Neural cell (in vitro differentiated cells): Measurements from ENCODE around the gene CRACDL. TPM values are rescaled to one million over a fixed set of nuclear protein-coding genes. Genes with fewer than 3 reads are reported as not detected.

ENCODE experiments used
- H2AFZ ChIP-seq: fragments of 200-600, 300-800 bp; sonication (generic), shearing (Covaris generic); 2 replicates; pipeline ENCODE4 v1.6.0; 2014; ENCODE audit warnings: low read depth, mild to moderate bottlenecking, antibody characterized with exemption, low read length, moderate library complexity
- H3F3A ChIP-seq: fragments of 200-600 bp; shearing (Covaris generic); 2 replicates; pipeline ENCODE4 v1.6.1; 2016; ENCODE audit warnings: mild to moderate bottlenecking, moderate library complexity, mixed read lengths, antibody characterized with exemption, low read length; ENCODE audit not compliant: insufficient read depth, poor library complexity, severe bottlenecking
- H3K27ac ChIP-seq: fragments of 200-600, 300-800 bp; sonication (generic), shearing (Covaris generic); 2 replicates; pipeline ENCODE4 v1.5.1; 2014; ENCODE audit warnings: mild to moderate bottlenecking, low read length, moderate library complexity
- H3K27me3 ChIP-seq: fragments of 300-800, 200-600 bp; sonication (generic), shearing (Covaris generic); 2 replicates; pipeline ENCODE4 v1.6.0; 2014; ENCODE audit warnings: mild to moderate bottlenecking, low read depth, low read length, moderate library complexity; ENCODE audit not compliant: insufficient read depth
- H3K36me3 ChIP-seq: fragments of 300-800, 200-600 bp; sonication (generic), shearing (Covaris generic); 2 replicates; pipeline ENCODE4 v1.5.1; 2014; ENCODE audit warnings: mild to moderate bottlenecking, antibody characterized with exemption, low read length, moderate library complexity; ENCODE audit not compliant: insufficient read depth
- H3K4me2 ChIP-seq: fragments of 300-800, 200-600 bp; sonication (generic), shearing (Covaris generic); 2 replicates; pipeline ENCODE4 v1.6.0; 2014; ENCODE audit warnings: mild to moderate bottlenecking, low read length
- H3K4me3 ChIP-seq: fragments of 300-800, 200-600 bp; sonication (generic), shearing (Covaris generic); 2 replicates; pipeline ENCODE4 v1.5.1; 2014; ENCODE audit warnings: mild to moderate bottlenecking, low read length, moderate library complexity
- H3K79me2 ChIP-seq: fragments of 200-600 bp; shearing (Covaris generic); replicated peaks from 2 replicates; pipeline ENCODE4 v1.6.0; 2014; ENCODE audit warnings: mild to moderate bottlenecking, low read length, moderate library complexity; ENCODE audit not compliant: insufficient read depth
- H3K9ac ChIP-seq: fragments of 300-800, 200-600 bp; sonication (generic), shearing (Covaris generic); 2 replicates; pipeline ENCODE4 v1.6.1; 2016; ENCODE audit warnings: mild to moderate bottlenecking, low read length, mixed read lengths
- H3K9me2 ChIP-seq: fragments of 200-600 bp; shearing (Covaris generic); 2 replicates; pipeline ENCODE4 v1.6.1; 2016; ENCODE audit warnings: mild to moderate bottlenecking, low read length, mixed read lengths; ENCODE audit not compliant: insufficient read depth
- H3K9me3 ChIP-seq: fragments of 200-600, 300-800 bp; sonication (generic), shearing (Covaris generic); 2 replicates; pipeline ENCODE4 v1.6.1; 2016; ENCODE audit warnings: mild to moderate bottlenecking, mixed run types, low read length, moderate library complexity, mixed read lengths
- H4K20me1 ChIP-seq: fragments of 200-600 bp; shearing (Covaris generic); 2 replicates; pipeline ENCODE4 v1.6.1; 2016; ENCODE audit warnings: mild to moderate bottlenecking, mixed run types; ENCODE audit not compliant: insufficient read depth
- EP300 ChIP-seq: fragments of 450-650 bp; conservative IDR thresholded peaks from 2 replicates; pipeline ENCODE4 v1.6.1; 2014; ENCODE audit warnings: antibody characterized with exemption, mild to moderate bottlenecking, moderate library complexity; ENCODE audit not compliant: poor library complexity, severe bottlenecking
- EZH2 ChIP-seq: fragments of 200-600, 300-800 bp; shearing (Covaris generic), sonication (generic); IDR thresholded peaks from 2 replicates; pipeline ENCODE4 v1.6.1; 2014; ENCODE audit warnings: antibody characterized with exemption, low read length, borderline replicate concordance, mild to moderate bottlenecking; ENCODE audit not compliant: insufficient read depth, poor library complexity, severe bottlenecking
- POLR2AphosphoS5 ChIP-seq: IDR thresholded peaks from 2 replicates; pipeline ENCODE4 v1.6.1; 2012
- RAD21 ChIP-seq: fragments of 450-650 bp; conservative IDR thresholded peaks from 2 replicates; pipeline ENCODE4 v1.6.1; 2014; ENCODE audit warnings: antibody characterized with exemption, mild to moderate bottlenecking, moderate library complexity
- REST ChIP-seq: IDR thresholded peaks from 2 replicates; pipeline ENCODE4 v1.6.1; 2012; ENCODE audit warnings: borderline replicate concordance
- SMC3 ChIP-seq: fragments of 450-650 bp; conservative IDR thresholded peaks from 2 replicates; pipeline ENCODE4 v1.6.1; 2014; ENCODE audit warnings: antibody characterized with exemption, mild to moderate bottlenecking, moderate library complexity; ENCODE audit not compliant: poor library complexity
- polyA plus RNA-seq: library from polyadenylated mRNA; depleted of rRNA; stranded (reverse); fragments of >200 nt; gene quantifications from 2 replicates; pipeline ENCODE4 v1.2.3, GENCODE V29; 2014
- TF ChIP-seq, protein P1 (sequence below): fragments of 450-650 bp; IDR thresholded peaks from 2 replicates; pipeline ENCODE4 v1.5.1; 2014; ENCODE audit warnings: antibody characterized with exemption, mild to moderate bottlenecking, moderate library complexity; ENCODE audit not compliant: poor library complexity, severe bottlenecking

Gene CRACDL
- polyA plus RNA-seq, 1 donor from 2014 or later = 0.85 TPM

DNA sequence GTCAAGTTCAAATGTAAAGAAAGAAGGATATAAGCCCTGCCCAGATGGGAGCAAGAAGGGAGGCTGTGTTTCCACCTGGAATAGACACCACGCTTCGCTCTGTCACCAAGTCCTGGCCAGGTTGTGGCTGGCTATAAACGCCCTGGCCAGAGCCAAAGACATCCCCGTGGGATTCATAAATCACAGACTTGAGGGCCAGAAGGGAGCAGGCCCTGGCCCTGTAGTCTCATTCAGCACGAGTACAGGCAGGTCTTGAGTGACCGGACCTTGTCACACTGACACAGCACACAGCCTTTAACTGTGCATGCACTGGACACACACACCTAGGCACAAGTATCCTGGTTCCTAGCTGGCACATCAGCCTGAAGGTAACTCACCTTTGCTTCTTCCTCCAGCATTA, 110.6 kb downstream of the CRACDL start:
- no peak overlapping the region for H3K4me2 ChIP-seq
- H3K36me3 ChIP-seq = no peaks in the 10 kb centered on the region
- no peak for TF ChIP-seq EP300
- no peak for TF ChIP-seq RAD21
- TF ChIP-seq EZH2 = no peak
- TF ChIP-seq, protein P1, sequence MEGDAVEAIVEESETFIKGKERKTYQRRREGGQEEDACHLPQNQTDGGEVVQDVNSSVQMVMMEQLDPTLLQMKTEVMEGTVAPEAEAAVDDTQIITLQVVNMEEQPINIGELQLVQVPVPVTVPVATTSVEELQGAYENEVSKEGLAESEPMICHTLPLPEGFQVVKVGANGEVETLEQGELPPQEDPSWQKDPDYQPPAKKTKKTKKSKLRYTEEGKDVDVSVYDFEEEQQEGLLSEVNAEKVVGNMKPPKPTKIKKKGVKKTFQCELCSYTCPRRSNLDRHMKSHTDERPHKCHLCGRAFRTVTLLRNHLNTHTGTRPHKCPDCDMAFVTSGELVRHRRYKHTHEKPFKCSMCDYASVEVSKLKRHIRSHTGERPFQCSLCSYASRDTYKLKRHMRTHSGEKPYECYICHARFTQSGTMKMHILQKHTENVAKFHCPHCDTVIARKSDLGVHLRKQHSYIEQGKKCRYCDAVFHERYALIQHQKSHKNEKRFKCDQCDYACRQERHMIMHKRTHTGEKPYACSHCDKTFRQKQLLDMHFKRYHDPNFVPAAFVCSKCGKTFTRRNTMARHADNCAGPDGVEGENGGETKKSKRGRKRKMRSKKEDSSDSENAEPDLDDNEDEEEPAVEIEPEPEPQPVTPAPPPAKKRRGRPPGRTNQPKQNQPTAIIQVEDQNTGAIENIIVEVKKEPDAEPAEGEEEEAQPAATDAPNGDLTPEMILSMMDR = no peak
- TF ChIP-seq SMC3 = no peak
- no peaks in the 10 kb centered on the region for H3K9me2 ChIP-seq
- H3K27ac ChIP-seq = no peak overlapping the region
- H2AFZ ChIP-seq = no peak overlapping the region
- H3K79me2 ChIP-seq = no peaks in the 10 kb centered on the region
- H3K9ac ChIP-seq = no peak overlapping the region
- H3K4me3 ChIP-seq = no peak overlapping the region
- no peaks in the 10 kb centered on the region for H3K9me3 ChIP-seq
- no peaks in the 10 kb centered on the region for H3F3A ChIP-seq
- H3K27me3 ChIP-seq = peaks cover 27% of the 10 kb centered on the region
- no peaks in the 10 kb centered on the region for H4K20me1 ChIP-seq

DNA sequence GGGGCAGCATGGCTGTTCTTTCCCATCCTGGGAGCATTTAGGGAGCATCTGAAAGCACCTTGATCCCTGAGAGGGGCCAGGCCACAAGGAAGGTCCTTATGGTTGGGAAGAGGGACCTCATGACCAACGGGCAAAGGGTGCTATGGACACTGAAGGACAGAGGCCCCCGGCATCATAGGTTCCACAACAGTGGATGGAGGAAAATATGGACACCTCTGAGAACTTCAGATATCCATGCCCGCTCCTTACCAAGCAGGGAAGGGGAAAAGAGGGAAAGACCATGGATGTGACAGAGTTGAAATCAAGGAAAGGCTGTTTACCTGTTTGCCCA, 111.0 kb downstream of the CRACDL start:
- Histone ChIP-seq H3K9me2 (no peaks in the 10 kb centered on the region), H3K36me3 (no peaks in the 10 kb centered on the region), H3K27ac (no peak overlapping the region), H3F3A (no peaks in the 10 kb centered on the region), H3K9ac (no peak overlapping the region), H3K9me3 (no peaks in the 10 kb centered on the region), H2AFZ (no peak overlapping the region), H3K4me3 (no peak overlapping the region), H3K4me2 (no peak overlapping the region), H3K79me2 (no peaks in the 10 kb centered on the region), H4K20me1 (no peaks in the 10 kb centered on the region), H3K27me3 (peaks cover 27% of the 10 kb centered on the region)
- TF ChIP-seq, protein P1 = no peak
- TF ChIP-seq EZH2 (no peak), POLR2AphosphoS5 (no peak), EP300 (no peak), REST (no peak)
